ENCODE results near the gene PBRM1. TPM values are rescaled to one million over a fixed set of nuclear protein-coding genes. Genes with fewer than 3 reads are reported as not detected.
A peak's percentile ranks its signal among the peaks of the same experiment; 100 is the strongest.

Gene PBRM1
- total RNA-seq, 2 experiments from 2014 or later: 52.3 to 59.2 TPM

DNA sequence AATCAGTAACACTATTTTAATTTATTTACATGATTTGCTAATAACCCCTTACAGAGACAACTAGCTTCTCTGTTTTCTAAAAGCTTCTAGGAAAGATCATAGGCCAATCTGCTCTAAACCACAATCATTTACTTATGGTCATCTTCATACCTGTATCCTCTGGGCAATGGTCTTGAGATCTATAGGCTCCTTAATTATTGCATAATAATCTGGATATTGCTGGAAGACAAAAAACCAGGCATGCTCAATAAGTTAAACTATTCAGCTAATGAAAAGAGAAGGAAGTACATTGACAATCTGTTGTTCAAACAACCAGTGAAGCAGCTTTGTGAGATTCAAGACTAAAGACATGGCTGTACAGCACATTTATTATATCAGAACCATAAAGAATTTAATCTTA, 34.1 kb downstream of the PBRM1 start:
- Mint-ChIP-seq H3K9me3 (no peaks in the 10 kb centered on the region), H3K36me3 (peaks cover 50% of the 10 kb centered on the region), H3K4me3 (no peak overlapping the region), H3K27me3 (no peaks in the 10 kb centered on the region), H3K4me1 (ENCODE audit: low read depth) (peaks cover 16% of the 10 kb centered on the region), H3K27ac (no peak overlapping the region)
- intact Hi-C loops (cut with micrococcal nuclease): no loop called here
- POLR2A ChIA-PET: no interaction called here
- DNase-seq: no peak
- CTCF ChIA-PET: no interaction called here

DNA sequence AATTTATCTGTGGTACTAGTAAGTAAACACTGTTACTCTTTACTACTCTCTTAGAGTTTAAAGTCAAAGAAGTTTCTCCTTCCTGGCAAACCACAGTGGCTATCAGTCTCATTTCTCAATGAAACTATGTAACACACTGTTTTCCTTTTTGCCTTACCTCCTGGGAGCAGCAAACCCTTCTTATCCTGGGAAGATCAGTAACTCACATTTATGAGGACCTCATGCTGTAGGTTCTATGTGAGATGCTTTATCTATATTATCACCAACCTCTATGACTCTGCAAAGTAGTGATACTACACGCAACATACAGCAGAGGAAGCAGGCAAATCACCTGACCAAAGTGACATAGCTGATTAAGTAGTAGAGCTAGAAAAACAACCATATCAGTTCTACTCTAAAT, 35.3 kb downstream of the PBRM1 start:
- Mint-ChIP-seq H3K4me3 (no peak overlapping the region), H3K9me3 (no peaks in the 10 kb centered on the region), H3K4me1 (ENCODE audit: low read depth) (peaks cover 8% of the 10 kb centered on the region), H3K36me3 (peaks cover 49% of the 10 kb centered on the region), H3K27ac (peak overlapping the region; percentile 18), H3K27me3 (no peaks in the 10 kb centered on the region)
- ChIA-PET POLR2A (no interaction called here), CTCF (interaction anchor here (1.2 kb wide), 1 partner anchor 31 kb away, joined by 4 read pairs; no protein-coding TSS in a partner anchor)
- DNase-seq: no peak
- intact Hi-C loops (cut with micrococcal nuclease): no loop called here

DNA sequence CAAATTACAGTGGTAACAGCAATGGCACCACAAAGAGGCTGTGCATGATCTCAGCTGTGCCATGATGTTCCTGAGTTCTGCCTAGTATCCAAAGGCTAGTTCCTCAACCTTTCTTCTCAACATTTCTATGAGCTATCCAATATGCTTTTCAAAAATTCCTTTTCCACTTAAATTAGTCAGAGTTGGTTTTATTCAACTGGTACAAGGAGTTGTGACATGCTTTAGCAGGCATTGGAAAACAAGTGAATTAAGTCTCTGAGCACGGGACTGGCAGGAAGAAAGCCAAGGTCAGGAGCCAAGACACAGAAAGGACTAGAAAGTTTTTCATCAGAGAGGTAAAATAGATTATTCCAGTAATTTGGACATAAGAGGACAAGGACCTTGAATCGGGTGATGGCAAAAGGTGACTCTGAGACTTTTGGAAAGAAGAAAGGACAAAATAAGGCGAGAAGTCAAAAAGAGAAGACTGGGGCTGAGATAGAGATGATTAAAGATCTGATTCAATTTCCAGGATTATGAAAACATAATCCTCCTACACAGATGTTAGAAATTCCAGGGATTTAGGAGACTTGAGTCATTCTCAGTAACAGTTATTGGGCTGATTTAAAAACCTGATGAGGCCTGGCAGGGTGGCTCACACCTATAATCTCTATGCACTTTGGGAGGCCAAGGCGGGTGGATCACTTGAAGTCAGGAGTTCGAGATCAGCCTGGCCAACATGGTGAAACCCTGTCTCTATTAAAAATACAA, 36.1 kb downstream of the PBRM1 start:
- no peaks in the 10 kb centered on the region for H3K9me3 Mint-ChIP-seq
- CTCF ChIA-PET: no interaction called here

DNA sequence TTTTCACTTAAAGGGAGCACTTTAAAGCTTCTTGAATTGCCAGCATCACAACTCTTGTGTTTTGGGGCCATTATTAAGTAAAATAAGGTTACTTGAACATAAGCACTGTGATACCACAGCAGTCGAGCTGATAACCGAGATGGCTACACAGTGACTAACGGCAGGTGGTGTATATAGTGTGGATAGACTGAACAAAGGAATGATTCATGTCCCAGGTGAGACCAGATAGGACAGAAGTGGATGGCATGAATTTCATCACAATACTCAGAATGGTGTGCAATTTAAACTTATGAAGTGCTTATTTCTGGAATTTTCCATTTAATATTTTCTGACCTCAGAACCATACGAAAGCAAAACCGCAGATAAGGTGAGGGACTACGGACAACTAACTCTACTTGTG, 40.2 kb downstream of the PBRM1 start:
- Mint-ChIP-seq H3K27ac (no peak overlapping the region), H3K9me3 (no peaks in the 10 kb centered on the region), H3K4me1 (ENCODE audit: low read depth) (peaks cover 3% of the 10 kb centered on the region), H3K27me3 (no peaks in the 10 kb centered on the region), H3K36me3 (peaks cover 48% of the 10 kb centered on the region), H3K4me3 (no peak overlapping the region)
- POLR2A ChIA-PET: interaction anchor here (0.7 kb wide), 1 partner anchor 86 kb away, joined by 7 read pairs; no protein-coding TSS in a partner anchor
- no peak for DNase-seq
- CTCF ChIA-PET: no interaction called here
- intact Hi-C loops (cut with micrococcal nuclease): no loop called here

More for the DNA sequence above, 36.1 kb downstream of the PBRM1 start:
- Mint-ChIP-seq H3K27me3 (no peaks in the 10 kb centered on the region), H3K27ac (no peak overlapping the region), H3K4me3 (no peak overlapping the region), H3K4me1 (ENCODE audit: low read depth) (peaks cover 8% of the 10 kb centered on the region), H3K36me3 (peaks cover 51% of the 10 kb centered on the region)
- no peak for DNase-seq
- intact Hi-C loops (cut with micrococcal nuclease): no loop called here
- POLR2A ChIA-PET: no interaction called here

DNA sequence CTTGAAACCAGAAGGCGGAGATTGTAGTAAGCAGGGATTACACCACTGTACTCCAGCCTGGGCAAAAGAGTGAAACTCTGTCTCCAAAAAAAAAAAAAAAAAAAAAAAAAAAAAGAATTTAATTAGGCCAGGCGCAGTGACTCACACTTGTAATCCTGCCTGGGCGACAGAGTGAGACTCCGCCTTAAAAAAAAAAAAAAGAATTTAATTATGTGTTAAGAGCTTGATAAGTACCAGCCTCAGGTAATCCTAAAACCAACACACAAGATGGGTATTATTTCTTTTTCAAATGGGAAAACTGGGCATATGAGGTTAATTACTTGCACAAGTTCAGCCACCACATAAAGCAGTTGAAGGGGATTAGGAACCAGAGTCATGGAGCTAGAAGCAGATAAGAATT, 49.0 kb downstream of the PBRM1 start:
- Mint-ChIP-seq H3K4me3 (no peak overlapping the region), H3K4me1 (ENCODE audit: low read depth) (no peaks in the 10 kb centered on the region), H3K9me3 (no peaks in the 10 kb centered on the region), H3K27ac (no peak overlapping the region), H3K27me3 (no peaks in the 10 kb centered on the region), H3K36me3 (peaks cover 25% of the 10 kb centered on the region)
- POLR2A ChIA-PET: no interaction called here
- DNase-seq: no peak
- intact Hi-C loops (cut with micrococcal nuclease): no loop called here
- CTCF ChIA-PET: no interaction called here

DNA sequence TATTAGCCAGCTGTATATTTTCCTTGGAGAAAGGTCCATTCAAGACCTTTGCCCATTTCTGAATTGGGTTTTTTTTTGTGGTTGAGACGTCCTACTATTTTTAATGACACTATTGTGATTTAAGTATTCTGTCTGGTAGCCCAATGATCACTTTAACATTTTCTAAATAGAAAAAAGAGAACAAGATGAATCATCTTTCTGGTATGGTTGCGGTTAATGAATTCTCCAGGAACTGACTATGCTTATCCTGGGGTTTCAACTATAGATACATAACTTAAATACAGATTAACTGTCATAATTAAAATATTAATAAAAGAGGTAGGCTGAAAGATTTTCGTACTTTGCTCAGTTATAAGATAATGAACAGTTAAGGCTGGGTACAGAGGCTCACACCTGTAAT, 51.9 kb downstream of the PBRM1 start:
- Mint-ChIP-seq H3K27me3 (no peaks in the 10 kb centered on the region), H3K36me3 (peaks cover 11% of the 10 kb centered on the region), H3K4me3 (no peak overlapping the region), H3K9me3 (no peaks in the 10 kb centered on the region), H3K27ac (no peak overlapping the region), H3K4me1 (ENCODE audit: low read depth) (no peaks in the 10 kb centered on the region)
- no peak for DNase-seq
- POLR2A ChIA-PET: no interaction called here
- CTCF ChIA-PET: no interaction called here
- intact Hi-C loops (cut with micrococcal nuclease): no loop called here

DNA sequence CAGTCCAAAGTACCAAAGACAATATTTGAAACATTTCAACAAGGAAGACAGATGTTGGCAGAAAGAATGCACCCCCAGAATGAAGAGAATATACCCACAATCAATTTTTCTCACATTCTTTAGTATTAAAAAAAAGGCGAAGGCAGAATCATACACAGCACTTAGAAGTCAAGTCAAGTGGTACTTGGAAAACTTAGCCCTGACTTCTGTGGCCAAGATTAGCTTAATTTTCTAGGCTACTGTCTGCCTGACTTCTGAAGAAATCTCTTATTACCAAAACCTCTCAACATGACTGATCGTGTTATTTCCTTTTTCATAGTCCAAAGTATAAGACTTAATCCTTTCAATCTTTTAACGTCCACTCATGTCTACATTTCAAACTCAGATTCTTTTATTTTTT, 60.7 kb downstream of the PBRM1 start:
- POLR2A ChIA-PET: no interaction called here
- intact Hi-C loops (cut with micrococcal nuclease): no loop called here
- DNase-seq: no peak
- H3K36me3 Mint-ChIP-seq: peaks cover 30% of the 10 kb centered on the region
- no peak overlapping the region for H3K4me3 Mint-ChIP-seq
- H3K27me3 Mint-ChIP-seq: no peaks in the 10 kb centered on the region
- no peak overlapping the region for H3K27ac Mint-ChIP-seq
- H3K9me3 Mint-ChIP-seq: no peaks in the 10 kb centered on the region
- peaks cover 31% of the 10 kb centered on the region for H3K4me1 Mint-ChIP-seq (ENCODE audit: low read depth)
- CTCF ChIA-PET: no interaction called here

DNA sequence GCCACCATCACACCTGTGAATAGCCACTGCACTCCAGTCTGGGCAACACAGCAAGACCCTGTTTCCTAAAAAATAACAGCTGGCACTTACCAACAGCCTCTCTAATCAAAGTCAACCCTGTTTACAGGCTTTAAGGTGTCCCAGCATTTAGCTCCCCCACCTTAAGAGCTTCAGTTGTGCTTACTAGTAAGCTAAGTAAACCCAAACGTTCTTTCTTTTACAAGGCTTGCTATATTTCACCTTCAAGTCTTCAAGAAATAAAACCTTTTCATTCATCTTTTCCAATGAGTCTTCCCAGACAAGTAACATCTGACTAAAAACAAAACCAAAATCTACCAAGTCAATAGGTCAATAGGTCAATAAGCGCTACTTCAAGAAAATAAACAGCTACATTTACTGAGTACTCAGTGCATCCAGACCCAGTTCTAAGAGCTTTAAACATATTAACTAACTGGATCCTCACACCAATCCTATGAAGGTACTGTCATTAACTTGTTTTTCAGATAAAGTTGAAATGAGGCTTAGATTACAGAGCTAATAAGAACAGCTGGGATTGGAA, 62.4 kb downstream of the PBRM1 start:
- H3K27me3 Mint-ChIP-seq: no peaks in the 10 kb centered on the region
- H3K27ac Mint-ChIP-seq: peak overlapping the region; percentile 20
- peaks cover 33% of the 10 kb centered on the region for H3K36me3 Mint-ChIP-seq
- intact Hi-C loops (cut with micrococcal nuclease): no loop called here
- H3K9me3 Mint-ChIP-seq: no peaks in the 10 kb centered on the region
- ChIA-PET CTCF (no interaction called here), POLR2A (interaction anchor here (0.8 to 1.6 kb wide), 3 partner anchors 8 to 48 kb away, joined by 3 to 4 read pairs (median 3); no protein-coding TSS in a partner anchor)
- peaks cover 35% of the 10 kb centered on the region for H3K4me1 Mint-ChIP-seq (ENCODE audit: low read depth)
- DNase-seq: no peak
- no peak overlapping the region for H3K4me3 Mint-ChIP-seq

DNA sequence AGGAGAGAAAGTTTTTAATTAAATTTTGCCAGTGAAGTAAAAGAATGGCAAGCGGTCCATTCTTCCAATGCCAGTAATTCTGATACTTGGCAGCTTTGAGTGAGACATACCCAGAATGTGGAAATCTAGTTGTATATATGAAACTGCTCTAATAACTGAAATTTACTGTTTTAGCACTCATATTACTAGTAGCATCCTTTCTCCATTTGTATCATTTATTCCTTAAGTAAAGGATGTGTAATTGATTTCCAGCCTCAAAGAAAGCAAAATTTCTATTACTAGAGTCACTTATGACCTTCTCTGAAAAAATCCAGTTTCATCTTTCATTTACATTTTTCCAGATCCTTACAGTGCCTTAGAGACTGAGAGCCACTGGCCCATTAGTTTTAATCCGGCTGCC, 65.1 kb downstream of the PBRM1 start:
- intact Hi-C loops (cut with micrococcal nuclease): loop anchor here (1.0 kb wide), 1 partner anchor 51 kb away; no protein-coding TSS in a partner anchor
- Mint-ChIP-seq H3K36me3 (peaks cover 33% of the 10 kb centered on the region), H3K27me3 (no peaks in the 10 kb centered on the region), H3K4me3 (no peak overlapping the region), H3K27ac (no peak overlapping the region), H3K4me1 (ENCODE audit: low read depth) (peaks cover 35% of the 10 kb centered on the region), H3K9me3 (no peaks in the 10 kb centered on the region)
- ChIA-PET POLR2A (interaction anchor here (1.2 kb wide), 1 partner anchor 59 kb away, joined by 3 read pairs; no protein-coding TSS in a partner anchor), CTCF (interaction anchor here (0.6 kb wide), 1 partner anchor 452 kb away, joined by 3 read pairs; no protein-coding TSS in a partner anchor)
- DNase-seq: no peak

DNA sequence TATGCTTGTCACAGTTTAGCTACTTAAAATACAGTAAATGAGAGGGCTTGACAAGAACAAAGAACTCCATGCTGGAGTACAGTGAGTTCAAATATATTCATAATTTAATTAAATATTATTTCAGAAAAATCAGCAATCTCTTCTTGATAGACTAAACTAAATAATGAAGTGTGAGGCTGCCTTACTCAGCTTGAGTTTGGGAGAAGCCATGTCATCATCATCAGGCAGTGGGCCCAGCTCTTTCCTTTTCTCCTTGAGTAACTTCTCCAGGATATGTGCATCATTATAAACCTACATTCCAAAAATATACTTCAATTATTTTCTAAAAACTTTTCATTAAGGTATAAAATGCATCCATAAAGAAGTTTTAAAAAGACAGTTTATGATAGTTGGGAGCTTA, 70.5 kb downstream of the PBRM1 start:
- Mint-ChIP-seq H3K9me3 (no peaks in the 10 kb centered on the region), H3K27ac (no peak overlapping the region), H3K36me3 (peaks cover 36% of the 10 kb centered on the region), H3K27me3 (no peaks in the 10 kb centered on the region), H3K4me1 (ENCODE audit: low read depth) (peaks cover 5% of the 10 kb centered on the region), H3K4me3 (no peak overlapping the region)
- intact Hi-C loops (cut with micrococcal nuclease): no loop called here
- ChIA-PET POLR2A (interaction anchor here (1.4 kb wide), 1 partner anchor 8 kb away, joined by 3 read pairs; no protein-coding TSS in a partner anchor), CTCF (no interaction called here)
- no peak for DNase-seq

DNA sequence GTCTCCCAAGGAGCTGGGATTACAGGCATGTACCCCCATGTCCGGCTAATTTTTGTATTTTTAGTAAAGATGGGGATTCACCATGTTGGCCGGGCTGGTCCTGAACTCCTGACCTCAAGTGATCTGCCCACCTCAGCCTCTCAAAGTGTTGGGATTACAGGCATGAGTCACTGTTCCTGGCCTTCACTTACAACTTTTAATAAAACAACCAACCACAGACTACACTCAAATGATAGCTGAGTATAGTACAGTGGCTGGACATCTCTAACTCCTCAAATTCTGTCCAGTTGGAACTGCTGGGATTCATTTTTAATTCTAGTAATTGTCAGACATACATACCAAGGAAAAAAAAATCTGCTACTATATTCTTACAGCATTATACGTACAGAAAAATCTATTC, 71.0 kb downstream of the PBRM1 start:
- intact Hi-C loops (cut with micrococcal nuclease): no loop called here

DNA sequence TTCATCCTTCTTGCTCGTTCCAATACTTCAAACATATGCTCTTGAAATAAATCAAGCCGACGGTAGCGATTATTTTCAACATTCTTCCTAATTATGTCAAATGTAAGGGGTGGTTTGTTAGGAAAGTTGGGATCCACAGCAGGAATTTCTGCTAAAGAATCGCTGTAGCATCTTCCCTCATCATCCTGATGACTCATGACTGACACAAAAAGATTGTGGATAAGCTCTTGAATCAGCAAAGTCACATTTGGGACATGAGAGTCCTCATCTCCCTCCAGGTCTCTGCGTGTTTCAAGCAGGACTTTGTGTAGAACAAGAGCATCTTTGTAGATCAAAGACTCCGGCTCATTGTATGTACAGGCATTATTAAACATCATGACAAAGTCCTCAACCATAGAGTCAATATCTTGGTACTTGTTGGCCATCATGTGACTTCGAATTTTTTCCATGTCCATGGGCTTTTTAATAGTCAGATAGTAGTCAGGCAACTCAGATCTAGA, 76.3 kb downstream of the PBRM1 start:
- ChIA-PET POLR2A (interaction anchor here (0.7 kb wide), 1 partner anchor 66 kb away, joined by 3 read pairs; no protein-coding TSS in a partner anchor), CTCF (no interaction called here)
- no peak overlapping the region for H3K27ac Mint-ChIP-seq
- H3K27me3 Mint-ChIP-seq: no peaks in the 10 kb centered on the region
- peaks cover 42% of the 10 kb centered on the region for H3K36me3 Mint-ChIP-seq
- DNase-seq: no peak
- intact Hi-C loops (cut with micrococcal nuclease): no loop called here
- H3K9me3 Mint-ChIP-seq: no peaks in the 10 kb centered on the region
- H3K4me3 Mint-ChIP-seq: no peak overlapping the region
- H3K4me1 Mint-ChIP-seq (ENCODE audit: low read depth): no peaks in the 10 kb centered on the region

More for the DNA sequence above, 71.0 kb downstream of the PBRM1 start:
- peaks cover under 1% of the 10 kb centered on the region for H3K4me1 Mint-ChIP-seq (ENCODE audit: low read depth)
- H3K9me3 Mint-ChIP-seq: no peaks in the 10 kb centered on the region
- ChIA-PET CTCF (no interaction called here), POLR2A (interaction anchor here (1.4 kb wide), 1 partner anchor 9 kb away, joined by 3 read pairs; no protein-coding TSS in a partner anchor)
- H3K36me3 Mint-ChIP-seq: peaks cover 32% of the 10 kb centered on the region
- no peaks in the 10 kb centered on the region for H3K27me3 Mint-ChIP-seq
- no peak overlapping the region for H3K4me3 Mint-ChIP-seq
- DNase-seq: no peak
- no peak overlapping the region for H3K27ac Mint-ChIP-seq
